HCT116 (cell line): ENCODE data around the gene TMEM50A. TPM values are rescaled to one million over a fixed set of nuclear protein-coding genes. Genes with fewer than 3 reads are reported as not detected.

Source experiments
- ATAC-seq: fragments of 200-7000 bp; cut with Tn5 transposase; 2 replicates; pipeline ENCODE4 v1.9.1; 2020; ENCODE audit warnings: mild to moderate bottlenecking, moderate library complexity
- Bru-seq: library from RNA; stranded (reverse); fragments of 400-500 nt; gene quantifications from one replicate; lab custom pipeline; 2021; lab: Mats Ljungman, UMichigan
- BruChase-seq, 2 experiments: library from RNA; stranded (reverse); fragments of 400-500 nt; gene quantifications; one replicate each; lab custom pipeline; 2021; lab: Mats Ljungman, UMichigan
- BruUV-seq: library from RNA; stranded (reverse); fragments of 400-500 nt; replicated peaks from 2 replicates; lab custom pipeline; 2021; lab: Mats Ljungman, UMichigan
- CTCF ChIA-PET: fragments of 300-600 bp; sonication (Branson Sonifier 250); formaldehyde crosslinking; loops from one replicate; lab custom pipeline; 2021; ENCODE audit warnings: antibody characterized with exemption; lab: Charles Lee
- POLR2A ChIA-PET: fragments of 300-600, 350-600 bp; sonication (Branson Sonifier 250); formaldehyde crosslinking; loops from one replicate; lab custom pipeline; 2021; ENCODE audit warnings: antibody characterized with exemption; lab: Charles Lee
- RAD21 ChIA-PET, 2 experiments: fragments of 300-600 bp; sonication (Branson Sonifier 250); formaldehyde crosslinking; loops; one replicate each; lab custom pipeline; 2023; ENCODE audit warnings: low total read pairs in 2 of 2; ENCODE audit not compliant: uncharacterized antibody in 2 of 2, unreplicated experiment in 2 of 2, low non-redundant PET in 1 of 2; lab: Charles Lee
- DNase-seq: peaks from one replicate; pipeline ENCODE4 v3.0.0-alpha.2; 2010; ENCODE audit warnings: low read depth, low spot score
- H2AFZ ChIP-seq: fragments of 200-600 bp; shearing (Covaris generic), sonication (generic); 2 replicates; pipeline ENCODE4 v1.6.1; 2017; ENCODE audit warnings: low read depth, mixed run types, mixed read lengths, antibody characterized with exemption, low read length; ENCODE audit not compliant: poor library complexity, severe bottlenecking
- H3K27ac ChIP-seq: 2 replicates; pipeline ENCODE4 v1.5.1; 2012; ENCODE audit warnings: low read depth, low read length
- H3K27me3 ChIP-seq: fragments of 200-600 bp; sonication (generic); 2 replicates; pipeline ENCODE4 v1.6.1; 2016; ENCODE audit warnings: mixed run types, low read length, mixed read lengths; ENCODE audit not compliant: insufficient read depth
- H3K36me3 ChIP-seq, 2 experiments: fragments of 200-500 bp in 1 of 2; fragments of 200-600 bp in 1 of 2; sonication (Bioruptor generic) in 1 of 2; sonication (generic) in 1 of 2; 2 replicates each; pipeline versions ENCODE4 v1.5.1 to v1.6.1; 2014 to 2016; ENCODE audit warnings: low read length in 2 of 2, inconsistent platforms in 1 of 2, mixed read lengths in 1 of 2, mixed run types in 1 of 2; ENCODE audit not compliant: insufficient read depth in 2 of 2, control insufficient read depth in 1 of 2
- H3K4me1 ChIP-seq, 2 experiments: fragments of 200-600 bp in 1 of 2; sonication (generic) in 1 of 2; 2 replicates each; pipeline versions ENCODE4 v1.5.1 to v1.6.1; 2012 to 2017; ENCODE audit warnings: low read length in 2 of 2, inconsistent platforms in 1 of 2, mild to moderate bottlenecking in 1 of 2, mixed read lengths in 1 of 2, mixed run types in 1 of 2, moderate library complexity in 1 of 2; ENCODE audit not compliant: insufficient read depth in 2 of 2, control insufficient read depth in 1 of 2
- H3K4me2 ChIP-seq: fragments of 200-600 bp; sonication (generic); 2 replicates; pipeline ENCODE4 v1.6.1; 2017; ENCODE audit warnings: mixed run types, low read length, mixed read lengths
- H3K4me3 ChIP-seq, 2 experiments: fragments of 200-600 bp in 1 of 2; sonication (generic) in 1 of 2; replicated peaks in 1 of 2; 2 replicates each; pipeline ENCODE4 v1.5.1; 2011 to 2016; ENCODE audit warnings: low read length in 2 of 2, control low read depth in 1 of 2, low read depth in 1 of 2, mild to moderate bottlenecking in 1 of 2, mixed read lengths in 1 of 2, mixed run types in 1 of 2
- H3K79me2 ChIP-seq: fragments of 200-600 bp; sonication (generic); 2 replicates; pipeline ENCODE4 v1.6.1; 2017; ENCODE audit warnings: mild to moderate bottlenecking, mixed run types, low read length, moderate library complexity, mixed read lengths; ENCODE audit not compliant: insufficient read depth
- H3K9ac ChIP-seq: fragments of 200-600 bp; sonication (generic); 2 replicates; pipeline ENCODE4 v1.6.1; 2016; ENCODE audit warnings: low read length, mixed read lengths
- H3K9me2 ChIP-seq: fragments of 200-600 bp; sonication (generic), shearing (Covaris generic); 2 replicates; pipeline ENCODE4 v1.6.1; 2017; ENCODE audit warnings: mixed run types, mild to moderate bottlenecking, moderate library complexity; ENCODE audit not compliant: insufficient read depth
- H3K9me3 ChIP-seq, 2 experiments: fragments of 200-500 bp in 1 of 2; fragments of 200-600 bp in 1 of 2; sonication (Bioruptor generic) in 1 of 2; sonication (generic) in 1 of 2; 2 replicates each; pipeline ENCODE4 v1.6.1; 2014 to 2017; ENCODE audit warnings: low read length in 2 of 2, mixed read lengths in 2 of 2, inconsistent platforms in 1 of 2, low read depth in 1 of 2, mild to moderate bottlenecking in 1 of 2, mixed run types in 1 of 2, moderate library complexity in 1 of 2; ENCODE audit not compliant: control insufficient read depth in 1 of 2, insufficient read depth in 1 of 2
- H4K20me1 ChIP-seq: fragments of 200-600 bp; sonication (generic), shearing (Covaris generic); 2 replicates; pipeline ENCODE4 v1.6.1; 2017; ENCODE audit warnings: mixed run types, mild to moderate bottlenecking, moderate library complexity; ENCODE audit not compliant: insufficient read depth
- ATF3 ChIP-seq: IDR thresholded peaks from 2 replicates; pipeline ENCODE4 v1.6.1; 2012
- CBX3 ChIP-seq: IDR thresholded peaks from 2 replicates; pipeline ENCODE4 v1.6.1; 2012; ENCODE audit warnings: low read depth
- CEBPB ChIP-seq: IDR thresholded peaks from 2 replicates; pipeline ENCODE4 v1.6.1; 2012; ENCODE audit warnings: low read depth
- CTCF ChIP-seq, 3 experiments: fragments of 200-600 bp in 1 of 3; sonication (generic) in 1 of 3; IDR thresholded peaks in 2 of 3; conservative IDR thresholded peaks in 1 of 3; 2 replicates each; pipeline ENCODE4 v1.5.1; 2012 to 2017; ENCODE audit warnings: low read depth in 2 of 3, low read length in 2 of 3, antibody characterized with exemption in 1 of 3, borderline replicate concordance in 1 of 3, control low read depth in 1 of 3, mild to moderate bottlenecking in 1 of 3, mixed read lengths in 1 of 3, mixed run types in 1 of 3, moderate library complexity in 1 of 3; ENCODE audit not compliant: insufficient read depth in 1 of 3
- EGR1 ChIP-seq: IDR thresholded peaks from 2 replicates; pipeline ENCODE4 v1.6.1; 2012; ENCODE audit warnings: low read depth
- ELF1 ChIP-seq: IDR thresholded peaks from 2 replicates; pipeline ENCODE4 v1.6.1; 2012; ENCODE audit warnings: low read depth, borderline replicate concordance
- EZH2 ChIP-seq: fragments of 200-600 bp; sonication (generic); IDR thresholded peaks from 2 replicates; pipeline ENCODE4 v1.6.1; 2017; ENCODE audit warnings: antibody characterized with exemption, mixed run types
- EZH2phosphoT487 ChIP-seq: fragments of 200-600 bp; IDR thresholded peaks from 2 replicates; pipeline ENCODE4 v1.6.1; 2018; ENCODE audit warnings: antibody characterized with exemption, borderline replicate concordance
- FOSL1 ChIP-seq: IDR thresholded peaks from 2 replicates; pipeline ENCODE4 v1.6.1; 2012; ENCODE audit warnings: low read depth
- JUND ChIP-seq: IDR thresholded peaks from 2 replicates; pipeline ENCODE4 v1.6.1; 2012
- POLR2A ChIP-seq: IDR thresholded peaks from 2 replicates; pipeline ENCODE4 v1.7.0; 2011; ENCODE audit warnings: borderline replicate concordance; ENCODE audit not compliant: insufficient read depth, insufficient read length; ENCODE audit errors: extremely low read depth
- RAD21 ChIP-seq: IDR thresholded peaks from 2 replicates; pipeline ENCODE4 v1.6.1; 2012; ENCODE audit warnings: low read depth, mild to moderate bottlenecking
- REST ChIP-seq: IDR thresholded peaks from 2 replicates; pipeline ENCODE4 v1.6.1; 2012; ENCODE audit warnings: low read depth
- SRF ChIP-seq: IDR thresholded peaks from 2 replicates; pipeline ENCODE4 v1.6.1; 2012; ENCODE audit warnings: low read depth
- TCF7L2 ChIP-seq: IDR thresholded peaks from 2 replicates; pipeline ENCODE4 v1.7.0; 2011; ENCODE audit warnings: borderline replicate concordance, inconsistent platforms; ENCODE audit not compliant: insufficient read depth, insufficient read length; ENCODE audit errors: extremely low read depth
- YY1 ChIP-seq: IDR thresholded peaks from 2 replicates; pipeline ENCODE4 v1.6.1; 2011; ENCODE audit warnings: low read length, low read depth, moderate library complexity, mild to moderate bottlenecking; ENCODE audit not compliant: insufficient replicate concordance; ENCODE audit errors: extremely low read depth
- ZBTB33 ChIP-seq: IDR thresholded peaks from 2 replicates; pipeline ENCODE4 v1.6.1; 2011; ENCODE audit warnings: mild to moderate bottlenecking, low read length, moderate library complexity; ENCODE audit not compliant: insufficient replicate concordance; ENCODE audit errors: extremely low read depth
- ZFX ChIP-seq: fragments of 450-650 bp; IDR thresholded peaks from 2 replicates; pipeline ENCODE4 v1.6.1; 2017
- intact Hi-C: fragments of 100-400 bp; cut with micrococcal nuclease; formaldehyde crosslinking; loops from 2 replicates; pipeline ENCODE4 v1.10.0; 2022
- long read RNA-seq: library from polyadenylated mRNA; unstranded; transcript quantifications from one replicate; pipeline ENCODE4 v2.0.0, GENCODE V29; 2021; ENCODE audit not compliant: unreplicated experiment
- polyA plus RNA-seq: library from polyadenylated mRNA; unstranded; fragments of >200 nt; gene quantifications from 2 replicates; pipeline ENCODE4 v1.2.1, GENCODE V29; 2012; ENCODE audit warnings: missing spikeins
- total RNA-seq: library from RNA; stranded (reverse); gene quantifications from one replicate; pipeline ENCODE4 v1.2.1, GENCODE V29; 2021; ENCODE audit not compliant: unreplicated experiment

The TMEM50A gene
- 80.7 TPM for total RNA-seq
- 36.8 and 49.1 TPM in 2 replicates for polyA plus RNA-seq
- percentile 79 among the genes with signal in this experiment for Bru-seq, nascent RNA
- percentile 90 among the genes with signal in this experiment for BruChase-seq, experiment 1, labeled RNA remaining after a 6-hour chase
- percentile 80 among the genes with signal in this experiment for BruChase-seq, experiment 2, labeled RNA remaining after a 2-hour chase
- long read RNA-seq, transcript TMEM50A-201 (7 exons, 2,683 nt), result major isoform, 63 of 75 reads
- long read RNA-seq, partial matches to known transcripts, result 4 of 75 reads
- long read RNA-seq, other reads (novel, unspliced or antisense), result 4 of 75 reads

- BruUV-seq, result TSS peak; percentile 57
- Histone ChIP-seq H3K79me2 (peaks cover 48% of the 10 kb centered on the region), H2AFZ (no peak within 1 kb of the TSS)
- TF ChIP-seq FOSL1 (no peak), EZH2phosphoT487 (no peak), ELF1 (0 out of 2 replicates have a peak, but pooled peaks have one; percentile 25), ZBTB33 (no peak), EZH2 (no peak), SRF (no peak; the same call in 1 of the 2 replicates), YY1 (peak; percentile 40), CEBPB (no peak), JUND (no peak), RAD21 (no peak), TCF7L2 (no peak), EGR1 (no peak), POLR2A (no peak), ZFX (peak; percentile 69), REST (no peak), CTCF (IDR thresholded peaks at IDR 0.05 in 2 of 3, conservative IDR thresholded peaks at IDR 0.05 in 1 of 3; ENCODE audit: borderline replicate concordance in 1 of 3, insufficient read depth in 1 of 3, low read depth in 2 of 3, low read length in 2 of 3) (no peak), ATF3 (no peak), CBX3 (no peak)
Measured at GRCh38 chr1:25338188-25338981, at the start of gene TMEM50A. Gene TMEM50A (plus strand): TSS chr1:25338334. CDS start chr1:25340487, 2,153 bp downstream.

More at GRCh38 chr1:25338188-25338981, at the start of gene TMEM50A:
- Histone ChIP-seq H3K4me3 (peak within 1 kb of the TSS; percentile 83 to 91), H3K4me1 (peaks cover 11 to 13% of the 10 kb centered on the region in 2 experiments), H3K9ac (peak within 1 kb of the TSS; percentile 87), H3K27ac (peak within 1 kb of the TSS; percentile 97), H3K4me2 (peak within 1 kb of the TSS; percentile 89), H3K9me2 (no peaks in the 10 kb centered on the region), H4K20me1 (no peaks in the 10 kb centered on the region), H3K36me3 (no peaks in the 10 kb centered on the region), H3K27me3 (no peaks in the 10 kb centered on the region), H3K9me3 (no peaks in the 10 kb centered on the region)
- POLR2A ChIA-PET, result no interaction called here
- CTCF ChIA-PET, result no interaction called here
- RAD21 ChIA-PET, result no interaction called here
- DNase-seq, result peak; percentile 68
- ATAC-seq, result peak; percentile 76
- intact Hi-C loops, result no loop called here
